HepG2 (cell line): ENCODE data around the gene COPS8. TPM values are rescaled to one million over a fixed set of nuclear protein-coding genes. Genes with fewer than 3 reads are reported as not detected.
A peak's percentile ranks its signal among the peaks of the same experiment; 100 is the strongest.

Source experiments
- CEBPG ChIP-seq: IDR thresholded peaks from 2 replicates; pipeline ENCODE4 v1.6.1; 2016
- HNF4A ChIP-seq: sonication (generic); formaldehyde crosslinking; IDR thresholded peaks from 2 replicates; pipeline ENCODE4 v1.4.0; 2020; ENCODE audit warnings: missing genetic modification reagents
- KDM5A ChIP-seq: fragments of 200-600 bp; sonication (generic); IDR thresholded peaks from 2 replicates; pipeline ENCODE4 v1.7.0; 2018; ENCODE audit warnings: antibody characterized with exemption, mild to moderate bottlenecking, low read length, borderline replicate concordance
- MBD4 ChIP-seq: IDR thresholded peaks from 2 replicates; pipeline ENCODE4 v1.6.1; 2012; ENCODE audit warnings: low read length, inconsistent platforms, borderline replicate concordance
- MED8 ChIP-seq: sonication (generic); formaldehyde crosslinking; IDR thresholded peaks from 2 replicates; pipeline ENCODE4 v1.8.1; 2023; ENCODE audit warnings: mild to moderate bottlenecking, missing genetic modification reagents; ENCODE audit not compliant: insufficient replicate concordance
- NR2F1 ChIP-seq, 2 experiments: fragments of 450-650 bp in 1 of 2; formaldehyde crosslinking in 1 of 2; IDR thresholded peaks; 2 replicates each; pipeline versions ENCODE4 v1.5.0 to v1.6.1; 2016 to 2020; ENCODE audit warnings: mild to moderate bottlenecking in 1 of 2, missing compliant biosample characterization in 1 of 2, missing genetic modification reagents in 1 of 2, moderate library complexity in 1 of 2
- NR2F6 ChIP-seq, 2 experiments: IDR thresholded peaks; 2 replicates each; pipeline ENCODE4 v1.6.1; 2016; ENCODE audit warnings: antibody characterized with exemption in 1 of 2, mild to moderate bottlenecking in 1 of 2
- RXRB ChIP-seq: IDR thresholded peaks from 2 replicates; pipeline ENCODE4 v1.6.1; 2016; ENCODE audit warnings: borderline replicate concordance, missing genetic modification reagents, missing compliant biosample characterization
- TEAD3 ChIP-seq: optimal IDR thresholded peaks from 2 replicates; pipeline ENCODE3; 2016; ENCODE audit warnings: borderline replicate concordance
- ZNF33A ChIP-seq: sonication (generic); formaldehyde crosslinking; IDR thresholded peaks from 2 replicates; pipeline ENCODE4 v1.5.1; 2020; ENCODE audit warnings: missing genetic modification reagents, mild to moderate bottlenecking, moderate library complexity, borderline replicate concordance
- polyA plus RNA-seq, 8 experiments: library from polyadenylated mRNA; depleted of rRNA in 3 of 8; stranded (reverse) in 7 of 8; unstranded in 1 of 8; fragments of >200 nt; fragmentation: Illumina TruSeq in 4 of 8; extraction: Trizol in 4 of 8; gene quantifications; 2 replicates each; pipeline versions ENCODE4 v1.2.1 to v1.2.3, GENCODE V29; 2011 to 2016; ENCODE audit warnings: low read depth in 4 of 8, missing spikeins in 1 of 8, mixed read lengths in 1 of 8; ENCODE audit not compliant: insufficient read depth in 1 of 8
- total RNA-seq, 5 experiments: library from RNA; depleted of rRNA; stranded (reverse); fragments of >200 nt; fragmentation: Illumina TruSeq; extraction: Trizol; gene quantifications; 2 replicates each; pipeline ENCODE4 v1.2.3, GENCODE V29; 2016; ENCODE audit warnings: low read depth in 1 of 5
- TF ChIP-seq, protein P1 (sequence below): sonication (generic); formaldehyde crosslinking; IDR thresholded peaks from 2 replicates; pipeline ENCODE4 v1.8.1; 2023; ENCODE audit warnings: missing genetic modification reagents, inconsistent platforms, borderline replicate concordance
- TF ChIP-seq, protein P2 (sequence below): sonication (generic); formaldehyde crosslinking; IDR thresholded peaks from 2 replicates; pipeline ENCODE4 v1.4.0; 2020; ENCODE audit warnings: missing genetic modification reagents, borderline replicate concordance
- TF ChIP-seq, protein P3 (sequence below): sonication (generic); formaldehyde crosslinking; IDR thresholded peaks from 2 replicates; pipeline ENCODE4 v1.4.0; 2020; ENCODE audit warnings: mild to moderate bottlenecking, low read depth, missing genetic modification reagents
- TF ChIP-seq, protein P4 (sequence below): sonication (generic); formaldehyde crosslinking; IDR thresholded peaks from 2 replicates; pipeline ENCODE4 v1.4.0; 2020; ENCODE audit warnings: missing genetic modification reagents, borderline replicate concordance
- TF ChIP-seq, protein P5 (sequence below): IDR thresholded peaks from 2 replicates; pipeline ENCODE4 v1.6.1; 2016; ENCODE audit warnings: low read depth

COPS8 gene
- total and polyA plus RNA-seq, 2 of the 13 experiments (the other 11 are each of a cell fraction or from before 2014, with no cell fraction given): 86.3 to 96.6 TPM

DNA sequence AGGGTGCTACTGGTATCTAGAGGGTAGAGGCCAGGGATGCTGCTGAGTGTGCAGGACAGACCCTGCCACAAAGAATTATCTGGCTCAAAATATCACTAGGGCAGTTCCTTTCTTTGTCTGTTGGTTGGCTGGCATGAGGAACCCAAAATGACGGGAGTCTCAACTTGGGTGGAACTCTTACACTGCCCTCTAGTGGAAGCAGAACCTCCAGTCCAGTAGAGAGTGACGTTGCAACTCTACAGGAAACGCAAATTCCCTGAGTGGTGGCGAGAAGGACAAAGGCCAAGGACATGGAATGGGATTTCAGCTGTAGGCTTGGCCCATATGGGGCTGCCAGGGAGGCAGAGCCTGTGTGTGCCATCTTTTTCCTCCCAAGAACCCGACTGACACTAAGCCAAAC, 47.1 kb downstream of the COPS8 start (continued):
- TF ChIP-seq, protein P1, sequence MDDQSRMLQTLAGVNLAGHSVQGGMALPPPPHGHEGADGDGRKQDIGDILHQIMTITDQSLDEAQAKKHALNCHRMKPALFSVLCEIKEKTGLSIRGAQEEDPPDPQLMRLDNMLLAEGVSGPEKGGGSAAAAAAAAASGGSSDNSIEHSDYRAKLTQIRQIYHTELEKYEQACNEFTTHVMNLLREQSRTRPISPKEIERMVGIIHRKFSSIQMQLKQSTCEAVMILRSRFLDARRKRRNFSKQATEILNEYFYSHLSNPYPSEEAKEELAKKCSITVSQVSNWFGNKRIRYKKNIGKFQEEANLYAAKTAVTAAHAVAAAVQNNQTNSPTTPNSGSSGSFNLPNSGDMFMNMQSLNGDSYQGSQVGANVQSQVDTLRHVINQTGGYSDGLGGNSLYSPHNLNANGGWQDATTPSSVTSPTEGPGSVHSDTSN (CRISPR knock-in tag): no peak
- TF ChIP-seq, protein P2, sequence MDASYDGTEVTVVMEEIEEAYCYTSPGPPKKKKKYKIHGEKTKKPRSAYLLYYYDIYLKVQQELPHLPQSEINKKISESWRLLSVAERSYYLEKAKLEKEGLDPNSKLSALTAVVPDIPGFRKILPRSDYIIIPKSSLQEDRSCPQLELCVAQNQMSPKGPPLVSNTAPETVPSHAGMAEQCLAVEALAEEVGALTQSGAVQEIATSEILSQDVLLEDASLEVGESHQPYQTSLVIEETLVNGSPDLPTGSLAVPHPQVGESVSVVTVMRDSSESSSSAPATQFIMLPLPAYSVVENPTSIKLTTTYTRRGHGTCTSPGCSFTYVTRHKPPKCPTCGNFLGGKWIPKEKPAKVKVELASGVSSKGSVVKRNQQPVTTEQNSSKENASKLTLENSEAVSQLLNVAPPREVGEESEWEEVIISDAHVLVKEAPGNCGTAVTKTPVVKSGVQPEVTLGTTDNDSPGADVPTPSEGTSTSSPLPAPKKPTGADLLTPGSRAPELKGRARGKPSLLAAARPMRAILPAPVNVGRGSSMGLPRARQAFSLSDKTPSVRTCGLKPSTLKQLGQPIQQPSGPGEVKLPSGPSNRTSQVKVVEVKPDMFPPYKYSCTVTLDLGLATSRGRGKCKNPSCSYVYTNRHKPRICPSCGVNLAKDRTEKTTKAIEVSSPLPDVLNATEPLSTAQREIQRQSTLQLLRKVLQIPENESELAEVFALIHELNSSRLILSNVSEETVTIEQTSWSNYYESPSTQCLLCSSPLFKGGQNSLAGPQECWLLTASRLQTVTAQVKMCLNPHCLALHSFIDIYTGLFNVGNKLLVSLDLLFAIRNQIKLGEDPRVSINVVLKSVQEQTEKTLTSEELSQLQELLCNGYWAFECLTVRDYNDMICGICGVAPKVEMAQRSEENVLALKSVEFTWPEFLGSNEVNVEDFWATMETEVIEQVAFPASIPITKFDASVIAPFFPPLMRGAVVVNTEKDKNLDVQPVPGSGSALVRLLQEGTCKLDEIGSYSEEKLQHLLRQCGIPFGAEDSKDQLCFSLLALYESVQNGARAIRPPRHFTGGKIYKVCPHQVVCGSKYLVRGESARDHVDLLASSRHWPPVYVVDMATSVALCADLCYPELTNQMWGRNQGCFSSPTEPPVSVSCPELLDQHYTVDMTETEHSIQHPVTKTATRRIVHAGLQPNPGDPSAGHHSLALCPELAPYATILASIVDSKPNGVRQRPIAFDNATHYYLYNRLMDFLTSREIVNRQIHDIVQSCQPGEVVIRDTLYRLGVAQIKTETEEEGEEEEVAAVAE (CRISPR knock-in tag): no peak
- TF ChIP-seq, protein P3, sequence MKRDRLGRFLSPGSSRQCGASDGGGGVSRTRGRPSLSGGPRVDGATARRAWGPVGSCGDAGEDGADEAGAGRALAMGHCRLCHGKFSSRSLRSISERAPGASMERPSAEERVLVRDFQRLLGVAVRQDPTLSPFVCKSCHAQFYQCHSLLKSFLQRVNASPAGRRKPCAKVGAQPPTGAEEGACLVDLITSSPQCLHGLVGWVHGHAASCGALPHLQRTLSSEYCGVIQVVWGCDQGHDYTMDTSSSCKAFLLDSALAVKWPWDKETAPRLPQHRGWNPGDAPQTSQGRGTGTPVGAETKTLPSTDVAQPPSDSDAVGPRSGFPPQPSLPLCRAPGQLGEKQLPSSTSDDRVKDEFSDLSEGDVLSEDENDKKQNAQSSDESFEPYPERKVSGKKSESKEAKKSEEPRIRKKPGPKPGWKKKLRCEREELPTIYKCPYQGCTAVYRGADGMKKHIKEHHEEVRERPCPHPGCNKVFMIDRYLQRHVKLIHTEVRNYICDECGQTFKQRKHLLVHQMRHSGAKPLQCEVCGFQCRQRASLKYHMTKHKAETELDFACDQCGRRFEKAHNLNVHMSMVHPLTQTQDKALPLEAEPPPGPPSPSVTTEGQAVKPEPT (CRISPR knock-in tag): no peak
- TF ChIP-seq ZNF33A (CRISPR knock-in tag) (no peak), RXRB (CRISPR knock-in tag) (0 out of 2 replicates have a peak, but pooled peaks have one; percentile 28), MBD4 (no peak), KDM5A (no peak), TEAD3 (CRISPR knock-in tag) (peak; percentile 41), NR2F1 (CRISPR knock-in tag; IDR thresholded peaks at IDR 0.05) (peak; percentile 25 to 52; a peak in 1 of 4 replicates), HNF4A (CRISPR knock-in tag) (peak; percentile 77), CEBPG (CRISPR knock-in tag) (0 out of 2 replicates have a peak, but pooled peaks have one; percentile 20), MED8 (no peak), NR2F6 (IDR thresholded peaks at IDR 0.05) (peak; percentile 41; the same call in 1 of the 2 replicates), NR2F6 (CRISPR knock-in tag; IDR thresholded peaks at IDR 0.05) (peak; percentile 59)
- TF ChIP-seq, protein P4, sequence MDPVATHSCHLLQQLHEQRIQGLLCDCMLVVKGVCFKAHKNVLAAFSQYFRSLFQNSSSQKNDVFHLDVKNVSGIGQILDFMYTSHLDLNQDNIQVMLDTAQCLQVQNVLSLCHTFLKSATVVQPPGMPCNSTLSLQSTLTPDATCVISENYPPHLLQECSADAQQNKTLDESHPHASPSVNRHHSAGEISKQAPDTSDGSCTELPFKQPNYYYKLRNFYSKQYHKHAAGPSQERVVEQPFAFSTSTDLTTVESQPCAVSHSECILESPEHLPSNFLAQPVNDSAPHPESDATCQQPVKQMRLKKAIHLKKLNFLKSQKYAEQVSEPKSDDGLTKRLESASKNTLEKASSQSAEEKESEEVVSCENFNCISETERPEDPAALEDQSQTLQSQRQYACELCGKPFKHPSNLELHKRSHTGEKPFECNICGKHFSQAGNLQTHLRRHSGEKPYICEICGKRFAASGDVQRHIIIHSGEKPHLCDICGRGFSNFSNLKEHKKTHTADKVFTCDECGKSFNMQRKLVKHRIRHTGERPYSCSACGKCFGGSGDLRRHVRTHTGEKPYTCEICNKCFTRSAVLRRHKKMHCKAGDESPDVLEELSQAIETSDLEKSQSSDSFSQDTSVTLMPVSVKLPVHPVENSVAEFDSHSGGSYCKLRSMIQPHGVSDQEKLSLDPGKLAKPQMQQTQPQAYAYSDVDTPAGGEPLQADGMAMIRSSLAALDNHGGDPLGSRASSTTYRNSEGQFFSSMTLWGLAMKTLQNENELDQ: no peak
- TF ChIP-seq, protein P5, sequence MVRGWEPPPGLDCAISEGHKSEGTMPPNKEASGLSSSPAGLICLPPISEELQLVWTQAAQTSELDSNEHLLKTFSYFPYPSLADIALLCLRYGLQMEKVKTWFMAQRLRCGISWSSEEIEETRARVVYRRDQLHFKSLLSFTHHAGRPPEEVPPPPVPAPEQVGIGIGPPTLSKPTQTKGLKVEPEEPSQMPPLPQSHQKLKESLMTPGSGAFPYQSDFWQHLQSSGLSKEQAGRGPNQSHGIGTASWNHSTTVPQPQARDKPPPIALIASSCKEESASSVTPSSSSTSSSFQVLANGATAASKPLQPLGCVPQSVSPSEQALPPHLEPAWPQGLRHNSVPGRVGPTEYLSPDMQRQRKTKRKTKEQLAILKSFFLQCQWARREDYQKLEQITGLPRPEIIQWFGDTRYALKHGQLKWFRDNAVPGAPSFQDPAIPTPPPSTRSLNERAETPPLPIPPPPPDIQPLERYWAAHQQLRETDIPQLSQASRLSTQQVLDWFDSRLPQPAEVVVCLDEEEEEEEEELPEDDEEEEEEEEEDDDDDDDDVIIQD: peak; percentile 23; the same call in 1 of the 2 replicates
